Measurements from ENCODE around the gene XRCC1. TPM values are rescaled to one million over a fixed set of nuclear protein-coding genes. Genes with fewer than 3 reads are reported as not detected.
A peak's percentile ranks its signal among the peaks of the same experiment; 100 is the strongest.

Gene XRCC1
- total and polyA plus RNA-seq, 2 of the 8 experiments (the other 6 are each of a cell fraction or from before 2014, with no cell fraction given): 42.5 to 44.4 TPM

DNA sequence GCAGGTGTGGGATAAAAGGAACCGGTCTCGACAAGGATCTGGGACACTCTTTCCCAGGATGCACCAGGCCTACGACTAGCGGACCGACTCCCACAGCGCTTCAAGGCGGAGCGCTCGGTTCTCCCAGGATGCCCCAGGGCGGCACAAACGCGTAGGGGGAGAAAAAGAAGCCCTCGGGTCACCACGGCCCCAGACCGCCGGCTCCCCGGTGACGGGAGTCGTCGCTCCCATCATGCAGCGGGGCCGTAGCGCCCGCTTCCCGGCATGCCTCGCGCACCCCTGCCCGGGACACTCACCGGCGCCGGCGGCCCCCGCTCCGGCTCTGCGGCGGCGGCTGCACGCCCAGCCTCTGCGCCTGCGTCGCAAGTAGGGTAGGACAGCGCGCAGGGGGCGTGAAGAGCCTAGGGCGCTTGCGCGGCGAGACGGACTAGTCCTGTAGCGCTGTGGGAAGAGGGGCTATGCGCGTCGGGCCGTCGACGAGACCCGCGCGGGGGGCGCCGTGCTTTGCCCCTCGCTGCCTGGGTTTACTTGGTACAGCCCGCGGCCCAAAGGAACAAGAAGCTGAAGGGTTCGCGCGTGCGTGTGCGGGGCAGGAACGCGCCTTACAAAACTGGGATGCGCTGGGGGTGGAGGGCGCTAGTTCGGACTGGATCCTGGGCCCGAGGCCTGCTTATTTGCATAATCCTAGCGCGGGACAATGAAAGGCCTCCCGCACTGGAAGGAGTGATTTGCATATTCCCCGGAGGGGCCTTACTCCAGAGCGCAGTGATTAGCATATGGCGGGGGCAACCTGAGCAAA, 44.1 kb upstream of the XRCC1 start, which contains the start of gene ZNF428:
Gene ZNF428, minus strand, starts transcription at position 368 of the 799 bp plus-strand sequence. CDS start 5,325 bp downstream, outside the sequence.
- no peak within 1 kb of the TSS for H2AK5ac ChIP-seq (ENCODE audit: low read depth, low read length)
- H3K18ac ChIP-seq (ENCODE audit: extremely low read depth, low read length): peak within 1 kb of the TSS; percentile 89
- H3K4ac ChIP-seq (replicated peaks; ENCODE audit: insufficient read length, low read depth, low read length): peak within 1 kb of the TSS; percentile 96
- H3K23ac ChIP-seq (ENCODE audit: insufficient read length): no peak within 1 kb of the TSS
- peaks cover 10% of the 10 kb centered on the region for H3K23me2 ChIP-seq (ENCODE audit: low read depth, low read length)
- H3K27me3 ChIP-seq (replicated peaks in 1 of 4; ENCODE audit: control insufficient read depth in 3 of 4, extremely low read depth in 1 of 4, insufficient read depth in 3 of 4, low read length in 3 of 4): no peaks in the 10 kb centered on the region
- peak within 1 kb of the TSS; percentile 92 for H3K56ac ChIP-seq (replicated peaks; ENCODE audit: insufficient read length, low read depth, low read length)
- peak within 1 kb of the TSS; percentile 99 for H3K27ac ChIP-seq (ENCODE audit: low read depth, low read length)
- H4K8ac ChIP-seq (ENCODE audit: extremely low read depth, insufficient read depth, low read length): peak within 1 kb of the TSS; percentile 100
- H3K14ac ChIP-seq (ENCODE audit: insufficient read length): no peak within 1 kb of the TSS
- H2BK12ac ChIP-seq (ENCODE audit: low read depth, low read length): 0 out of 2 replicates have a peak within 1 kb of the TSS, but pooled peaks have one; percentile 31
- H2BK15ac ChIP-seq (ENCODE audit: low read length): no peak within 1 kb of the TSS
- H4K5ac ChIP-seq (ENCODE audit: insufficient read length, low read depth, low read length): peak within 1 kb of the TSS; percentile 98
- H2AFZ ChIP-seq (ENCODE audit: low read length): peak within 1 kb of the TSS; percentile 93
- ChIA-PET POLR2A (ENCODE audit: partially characterized antibody) (interaction anchor here (1.1 kb wide), 1 partner anchor 22 kb away, joined by 3 read pairs; no protein-coding TSS in a partner anchor), CTCF (ENCODE audit: partially characterized antibody) (interaction anchor here (1.3 kb wide), 2 partner anchors 25 to 49 kb away, joined by 3 read pairs; no protein-coding TSS in a partner anchor)
- peak within 1 kb of the TSS; percentile 87 to 97 (median 96) for H3K9ac ChIP-seq (replicated peaks in 1 of 4; ENCODE audit: extremely low read depth in 1 of 4, low read depth in 3 of 4, low read length in 3 of 4)
- peak within 1 kb of the TSS; percentile 97 for H2BK5ac ChIP-seq (ENCODE audit: low read depth, low read length)
- peak within 1 kb of the TSS; percentile 89 to 96 for H3K4me2 ChIP-seq (ENCODE audit: insufficient read depth in 1 of 2, low read depth in 2 of 2, low read length in 2 of 2)
- DNase-seq (ENCODE audit: low read depth in 1 of 2, low spot score in 2 of 2): peak; percentile 88 to 89
- no peaks in the 10 kb centered on the region for H3K9me3 ChIP-seq (ENCODE audit: insufficient read depth in 2 of 2, low read depth in 1 of 2, low read length in 1 of 2)
- H3K4me1 ChIP-seq (replicated peaks in 1 of 4; ENCODE audit: control insufficient read depth in 3 of 4, insufficient read depth in 4 of 4, low read length in 3 of 4): peaks cover 5 to 13% (median 9%) of the 10 kb centered on the region in 4 experiments
- H3K79me2 ChIP-seq (ENCODE audit: control insufficient read depth in 1 of 2, insufficient read depth in 2 of 2, low read length in 2 of 2): peaks cover 0 to 11% of the 10 kb centered on the region in 2 experiments; a peak in 2 of 4 replicates
- H3K4me3 ChIP-seq (ENCODE audit: extremely low read depth in 1 of 4, insufficient read depth in 2 of 4, low read depth in 3 of 4, low read length in 4 of 4): peak within 1 kb of the TSS; percentile 69 to 81 (median 76)
- H2BK20ac ChIP-seq (ENCODE audit: low read length): no peak within 1 kb of the TSS
- peaks cover 2% of the 10 kb centered on the region for H3K79me1 ChIP-seq (ENCODE audit: low read depth, low read length)
- H3K36me3 ChIP-seq (ENCODE audit: control insufficient read depth in 2 of 4, insufficient read depth in 4 of 4, low read length in 3 of 4): no peaks in the 10 kb centered on the region
- peak within 1 kb of the TSS; percentile 21 for H2BK120ac ChIP-seq (replicated peaks; ENCODE audit: low read depth, low read length)
- 1% methylated on average over 70 of the region's 81 CpGs; no CpG with 5 or more reads in 1 of the 2 experiments for WGBS, 2 experiments (ENCODE audit: extremely low coverage in 1 of 2, insufficient coverage in 1 of 2, insufficient read length in 1 of 2, insufficient replicate concordance in 2 of 2, low coverage in 1 of 2, low lambda C conversion rate in 2 of 2, missing lambda C conversion rate in 1 of 2)
- peaks cover 0 to 4% of the 10 kb centered on the region in 2 experiments for H4K20me1 ChIP-seq (replicated peaks in 1 of 2; ENCODE audit: control insufficient read depth in 1 of 2, insufficient read depth in 2 of 2, low read length in 2 of 2)
- peak within 1 kb of the TSS; percentile 99 for H4K91ac ChIP-seq (replicated peaks; ENCODE audit: insufficient read length, low read length)
- FAIRE-seq: peak; percentile 93
- TF ChIP-seq NRF1 (IDR thresholded peaks at IDR 0.05; ENCODE audit: low read depth, low read length): peak; percentile 72
- TF ChIP-seq, protein P1, sequence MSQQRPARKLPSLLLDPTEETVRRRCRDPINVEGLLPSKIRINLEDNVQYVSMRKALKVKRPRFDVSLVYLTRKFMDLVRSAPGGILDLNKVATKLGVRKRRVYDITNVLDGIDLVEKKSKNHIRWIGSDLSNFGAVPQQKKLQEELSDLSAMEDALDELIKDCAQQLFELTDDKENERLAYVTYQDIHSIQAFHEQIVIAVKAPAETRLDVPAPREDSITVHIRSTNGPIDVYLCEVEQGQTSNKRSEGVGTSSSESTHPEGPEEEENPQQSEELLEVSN (IDR thresholded peaks at IDR 0.05): peak; percentile 53; the same call in 1 of the 2 replicates
- 0 out of 4 replicates have a peak, but pooled peaks of 1 of the 2 experiments have one; percentile 12 for TF ChIP-seq SIN3A (conservative IDR thresholded peaks at IDR 0.05 in 1 of 2, IDR thresholded peaks at IDR 0.05 in 1 of 2; ENCODE audit: low read depth in 1 of 2, low read length in 2 of 2)
- no peak for TF ChIP-seq SIRT6 (IDR thresholded peaks at IDR 0.05; ENCODE audit: low read length)
- no peak for TF ChIP-seq ZNF274 (IDR thresholded peaks at IDR 0.05; ENCODE audit: borderline replicate concordance, extremely low read depth, low read length)
- no peak for TF ChIP-seq CTBP2 (IDR thresholded peaks at IDR 0.05; ENCODE audit: borderline replicate concordance, insufficient read depth, insufficient read length, low read length)
- peak; percentile 92 for TF ChIP-seq PHF8 (conservative IDR thresholded peaks at IDR 0.05; ENCODE audit: low read depth, low read length)
- peak; percentile 93 for TF ChIP-seq ASH2L (IDR thresholded peaks at IDR 0.05; ENCODE audit: low read length)
- TF ChIP-seq EP300 (IDR thresholded peaks at IDR 0.05; ENCODE audit: borderline replicate concordance in 1 of 2, low read depth in 2 of 2, low read length in 2 of 2): peak in 1 of 2 experiments; percentile 60; a peak in 2 of 3 replicates
